H9 (cell line): ENCODE results near the gene MOGAT2. TPM values are rescaled to one million over a fixed set of nuclear protein-coding genes. Genes with fewer than 3 reads are reported as not detected.

ENCODE experiments used
- DNase-seq: peaks from one replicate; pipeline ENCODE4 v3.0.0-alpha.2; 2017
- H2AFZ ChIP-seq: one replicate; pipeline ENCODE4 v1.6.1; 2013; ENCODE audit warnings: mild to moderate bottlenecking, low read length, control low read depth, moderate library complexity
- H2AK5ac ChIP-seq: 2 replicates; pipeline ENCODE4 v1.6.1; 2013; ENCODE audit warnings: low read length, control low read depth, mixed read lengths; ENCODE audit not compliant: insufficient read length
- H2BK120ac ChIP-seq: one replicate; pipeline ENCODE4 v1.6.1; 2013; ENCODE audit warnings: low read depth, mild to moderate bottlenecking, low read length, control low read depth, inconsistent platforms; ENCODE audit not compliant: poor library complexity, severe bottlenecking
- H2BK12ac ChIP-seq: 2 replicates; pipeline ENCODE4 v1.6.1; 2013; ENCODE audit warnings: low read length, control low read depth, mixed read lengths, low read depth; ENCODE audit not compliant: insufficient read length
- H2BK15ac ChIP-seq: 2 replicates; pipeline ENCODE4 v1.6.1; 2013; ENCODE audit warnings: low read depth, low read length, control low read depth
- H2BK20ac ChIP-seq: one replicate; pipeline ENCODE4 v1.6.1; 2013; ENCODE audit warnings: low read depth, mild to moderate bottlenecking, low read length, control low read depth, inconsistent platforms; ENCODE audit not compliant: poor library complexity, severe bottlenecking
- H2BK5ac ChIP-seq: 2 replicates; pipeline ENCODE4 v1.6.1; 2013; ENCODE audit warnings: low read length, control low read depth, mixed read lengths; ENCODE audit not compliant: insufficient read length
- H3K14ac ChIP-seq: 2 replicates; pipeline ENCODE4 v1.6.1; 2013; ENCODE audit warnings: low read length, control low read depth; ENCODE audit not compliant: insufficient read depth
- H3K18ac ChIP-seq: 2 replicates; pipeline ENCODE4 v1.6.1; 2013; ENCODE audit warnings: low read depth, mild to moderate bottlenecking, mixed read lengths, low read length, control low read depth; ENCODE audit not compliant: insufficient read length
- H3K23ac ChIP-seq: 2 replicates; pipeline ENCODE4 v1.6.1; 2013; ENCODE audit warnings: low read length, control low read depth, mixed read lengths, low read depth; ENCODE audit not compliant: insufficient read length
- H3K23me2 ChIP-seq: 2 replicates; pipeline ENCODE4 v1.6.1; 2013; ENCODE audit warnings: low read depth, mild to moderate bottlenecking, mixed read lengths, low read length, control low read depth; ENCODE audit not compliant: insufficient read length, poor library complexity, severe bottlenecking
- H3K27ac ChIP-seq: 2 replicates; pipeline ENCODE4 v1.5.1; 2013; ENCODE audit warnings: low read length, control low read depth, mixed read lengths, low read depth; ENCODE audit not compliant: insufficient read length
- H3K27me3 ChIP-seq: 2 replicates; pipeline ENCODE4 v1.6.1; 2013; ENCODE audit warnings: low read length, control low read depth, inconsistent platforms; ENCODE audit not compliant: insufficient read depth
- H3K4ac ChIP-seq: 2 replicates; pipeline ENCODE4 v1.6.1; 2013; ENCODE audit warnings: low read depth, mild to moderate bottlenecking, control low read depth, inconsistent platforms, low read length, moderate library complexity
- H3K4me1 ChIP-seq: 2 replicates; pipeline ENCODE4 v1.6.1; 2013; ENCODE audit warnings: low read length, control low read depth, inconsistent platforms; ENCODE audit not compliant: insufficient read depth
- H3K4me2 ChIP-seq: 2 replicates; pipeline ENCODE4 v1.6.1; 2013; ENCODE audit warnings: low read length, control low read depth, mixed read lengths; ENCODE audit not compliant: insufficient read length, insufficient read depth
- H3K56ac ChIP-seq: 2 replicates; pipeline ENCODE4 v1.6.1; 2013; ENCODE audit warnings: low read depth, mild to moderate bottlenecking, mixed read lengths, low read length, control low read depth; ENCODE audit not compliant: insufficient read length
- H3K79me1 ChIP-seq: 2 replicates; pipeline ENCODE4 v1.6.1; 2013; ENCODE audit warnings: low read depth, mild to moderate bottlenecking, moderate library complexity, low read length, control low read depth, inconsistent platforms; ENCODE audit not compliant: insufficient read depth, poor library complexity, severe bottlenecking
- H3K79me2 ChIP-seq: 2 replicates; pipeline ENCODE4 v1.6.1; 2013; ENCODE audit warnings: low read length, control low read depth, inconsistent platforms; ENCODE audit not compliant: insufficient read depth
- H3K9ac ChIP-seq: 2 replicates; pipeline ENCODE4 v1.6.1; 2013; ENCODE audit warnings: low read length, control low read depth, mixed read lengths; ENCODE audit not compliant: insufficient read length; ENCODE audit errors: extremely low read depth
- H3K9me3 ChIP-seq: one replicate; pipeline ENCODE4 v1.6.1; 2013; ENCODE audit warnings: low read depth, low read length, inconsistent platforms; ENCODE audit not compliant: control insufficient read depth
- H3T11ph ChIP-seq: one replicate; pipeline ENCODE4 v1.6.1; 2013; ENCODE audit warnings: mild to moderate bottlenecking, low read length, control low read depth, inconsistent platforms
- H4K20me1 ChIP-seq: one replicate; pipeline ENCODE4 v1.6.1; 2013; ENCODE audit not compliant: control insufficient read depth, insufficient read length, insufficient read depth
- H4K5ac ChIP-seq: 2 replicates; pipeline ENCODE4 v1.6.1; 2013; ENCODE audit warnings: low read depth, mild to moderate bottlenecking, mixed read lengths, low read length, control low read depth; ENCODE audit not compliant: insufficient read length
- H4K8ac ChIP-seq: replicated peaks from 2 replicates; pipeline ENCODE4 v1.6.1; 2013; ENCODE audit warnings: low read length, control low read depth, mixed read lengths, low read depth; ENCODE audit not compliant: insufficient read length
- H4K91ac ChIP-seq: 2 replicates; pipeline ENCODE4 v1.6.1; 2013; ENCODE audit warnings: low read depth, mild to moderate bottlenecking, moderate library complexity, mixed read lengths, low read length, control low read depth; ENCODE audit not compliant: insufficient read length
- H3K27ac Mint-ChIP-seq, 3 experiments: 2 replicates in 2 of 3; 3 replicates in 1 of 3; pipeline ENCODE4 v1.8.0; 2020 to 2021; ENCODE audit warnings: mixed read lengths in 3 of 3, mild to moderate bottlenecking in 1 of 3, moderate library complexity in 1 of 3
- H3K27me3 Mint-ChIP-seq: 2 replicates; pipeline ENCODE4 v1.8.0; 2021; ENCODE audit warnings: low read depth, mild to moderate bottlenecking, moderate library complexity, mixed read lengths
- H3K36me3 Mint-ChIP-seq, 3 experiments: 2 replicates in 2 of 3; 3 replicates in 1 of 3; pipeline ENCODE4 v1.8.0; 2020 to 2021; ENCODE audit warnings: low read depth in 3 of 3, mixed read lengths in 3 of 3; ENCODE audit not compliant: insufficient read depth in 1 of 3
- H3K4me1 Mint-ChIP-seq, 2 experiments: 2 replicates each; pipeline ENCODE4 v1.8.0; 2020; ENCODE audit warnings: mixed read lengths in 2 of 2
- H3K4me3 Mint-ChIP-seq, 2 experiments: 2 replicates in 1 of 2; 3 replicates in 1 of 2; pipeline ENCODE4 v1.8.0; 2020 to 2021; ENCODE audit warnings: mild to moderate bottlenecking in 2 of 2, mixed read lengths in 2 of 2, moderate library complexity in 1 of 2
- H3K9me3 Mint-ChIP-seq, 2 experiments: 2 replicates in 1 of 2; 3 replicates in 1 of 2; pipeline ENCODE4 v1.8.0; 2020; ENCODE audit warnings: mild to moderate bottlenecking in 2 of 2, mixed read lengths in 2 of 2, moderate library complexity in 1 of 2
- whole genome bisulfite sequencing: extraction: QIAGEN DNeasy Blood & Tissue Kit; methylation state at CpG from one replicate; pipeline ENCODE4 v1.1.7; 2013; ENCODE audit warnings: missing lambda C conversion rate, low lambda C conversion rate, mixed read lengths; ENCODE audit not compliant: insufficient read length; ENCODE audit errors: extremely low coverage; 5-methylcytosine and 5-hydroxymethylcytosine counted together
- total RNA-seq: library from RNA; stranded (reverse); gene quantifications from 2 replicates; pipeline ENCODE4 v1.2.1, GENCODE V29; 2021
- TF ChIP-seq, protein P1 (sequence below): fragments of 200-600 bp; sonication (generic); conservative IDR thresholded peaks from 3 replicates; pipeline ENCODE4 v1.8.0; 2021; ENCODE audit warnings: antibody characterized with exemption, mild to moderate bottlenecking

The MOGAT2 gene
- total RNA-seq, 1 experiment from 2014 or later = not detected

DNA sequence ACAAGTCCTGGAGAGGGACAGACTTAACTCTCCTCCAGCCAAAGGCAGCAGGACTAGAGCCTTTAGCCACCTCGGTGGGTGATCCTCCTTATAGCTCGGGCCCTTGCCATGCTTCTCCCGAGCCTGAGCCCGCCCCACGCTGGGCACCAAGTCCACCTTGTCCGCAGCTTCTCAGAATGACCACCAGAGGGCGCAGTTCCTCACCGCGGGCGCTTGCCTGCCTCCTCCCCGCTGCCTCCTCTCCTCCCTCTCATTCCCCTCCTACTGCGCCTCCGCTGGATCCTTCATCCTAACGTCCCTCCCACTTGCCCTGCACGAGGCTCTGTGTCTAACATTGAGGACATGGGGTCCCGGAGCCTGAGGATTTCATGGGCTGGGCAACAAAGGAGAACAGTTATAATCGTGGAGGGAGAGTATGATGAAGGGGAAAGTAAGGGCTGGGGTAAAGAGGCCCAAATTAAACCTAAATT is 11.3 kb upstream of the MOGAT2 start:
- H3K4me1 Mint-ChIP-seq = peaks cover 5 to 10% of the 10 kb centered on the region in 2 experiments
- Histone ChIP-seq H3K18ac (no peak overlapping the region), H2BK12ac (no peak overlapping the region), H3K4me2 (no peak overlapping the region), H2BK120ac (no peak overlapping the region), H2AK5ac (no peak overlapping the region), H3T11ph (no peak overlapping the region), H4K91ac (no peak overlapping the region), H3K14ac (no peak overlapping the region), H3K23me2 (no peaks in the 10 kb centered on the region), H3K9me3 (no peaks in the 10 kb centered on the region), H2BK15ac (no peak overlapping the region), H3K9ac (no peak overlapping the region), H3K56ac (no peak overlapping the region), H2BK5ac (no peak overlapping the region), H3K27ac (no peak overlapping the region), H4K8ac (no peak overlapping the region), H2BK20ac (no peak overlapping the region), H4K5ac (no peak overlapping the region), H3K23ac (no peak overlapping the region), H3K79me1 (no peaks in the 10 kb centered on the region), H3K4ac (no peak overlapping the region), H3K4me1 (no peaks in the 10 kb centered on the region), H2AFZ (no peak overlapping the region), H3K27me3 (no peaks in the 10 kb centered on the region), H4K20me1 (no peaks in the 10 kb centered on the region), H3K79me2 (no peaks in the 10 kb centered on the region)
- peaks cover 57% of the 10 kb centered on the region for H3K27me3 Mint-ChIP-seq
- H3K27ac Mint-ChIP-seq = no peak overlapping the region
- WGBS = no CpG with 5 or more reads among the region's 17 CpGs
- peak; percentile 87 for DNase-seq
- H3K4me3 Mint-ChIP-seq = no peak overlapping the region
- TF ChIP-seq, protein P1, sequence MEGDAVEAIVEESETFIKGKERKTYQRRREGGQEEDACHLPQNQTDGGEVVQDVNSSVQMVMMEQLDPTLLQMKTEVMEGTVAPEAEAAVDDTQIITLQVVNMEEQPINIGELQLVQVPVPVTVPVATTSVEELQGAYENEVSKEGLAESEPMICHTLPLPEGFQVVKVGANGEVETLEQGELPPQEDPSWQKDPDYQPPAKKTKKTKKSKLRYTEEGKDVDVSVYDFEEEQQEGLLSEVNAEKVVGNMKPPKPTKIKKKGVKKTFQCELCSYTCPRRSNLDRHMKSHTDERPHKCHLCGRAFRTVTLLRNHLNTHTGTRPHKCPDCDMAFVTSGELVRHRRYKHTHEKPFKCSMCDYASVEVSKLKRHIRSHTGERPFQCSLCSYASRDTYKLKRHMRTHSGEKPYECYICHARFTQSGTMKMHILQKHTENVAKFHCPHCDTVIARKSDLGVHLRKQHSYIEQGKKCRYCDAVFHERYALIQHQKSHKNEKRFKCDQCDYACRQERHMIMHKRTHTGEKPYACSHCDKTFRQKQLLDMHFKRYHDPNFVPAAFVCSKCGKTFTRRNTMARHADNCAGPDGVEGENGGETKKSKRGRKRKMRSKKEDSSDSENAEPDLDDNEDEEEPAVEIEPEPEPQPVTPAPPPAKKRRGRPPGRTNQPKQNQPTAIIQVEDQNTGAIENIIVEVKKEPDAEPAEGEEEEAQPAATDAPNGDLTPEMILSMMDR = peak; percentile 96
- H3K9me3 Mint-ChIP-seq = peaks cover 11 to 18% of the 10 kb centered on the region in 2 experiments
- peaks cover 4 to 6% (median 4%) of the 10 kb centered on the region in 3 experiments; a peak in 6 of 7 replicates for H3K36me3 Mint-ChIP-seq
